NCI-H1694 (cell line): ENCODE results near the gene SPSB3.

ENCODE experiments used
- DNase-seq: peaks from one replicate; lab custom pipeline; 2025; lab: John Stamatoyannopoulos, UW

SPSB3 gene

GRCh38 chr16:1788708-1789100 lies 6.3 kb upstream of the SPSB3 start:
- no peak for DNase-seq

GRCh38 chr16:1788095-1788707 lies 5.8 kb upstream of the SPSB3 start:
- no peak for DNase-seq

GRCh38 chr16:1787322-1788094 lies 5.1 kb upstream of the SPSB3 start:
- DNase-seq: no peak

GRCh38 chr16:1787056-1787321 lies 4.6 kb upstream of the SPSB3 start:
- no peak for DNase-seq

- DNase-seq: no peak
Observed at GRCh38 chr16:1786242-1787055, 4.1 kb upstream of the SPSB3 start.

- no peak for DNase-seq
Observed at GRCh38 chr16:1785846-1786170, 3.4 kb upstream of the SPSB3 start.

GRCh38 chr16:1784977-1785845 lies 2.8 kb upstream of the SPSB3 start:
- no peak for DNase-seq

- no peak for DNase-seq
Observed at GRCh38 chr16:1781758-1782407, 488 bp downstream of the SPSB3 start.

GRCh38 chr16:1781254-1781653 lies 1.1 kb downstream of the SPSB3 start:
- DNase-seq: no peak

- no peak for DNase-seq
Observed at GRCh38 chr16:1780677-1781072, 1.7 kb downstream of the SPSB3 start.

- no peak for DNase-seq
Observed at GRCh38 chr16:1779741-1780676, 2.4 kb downstream of the SPSB3 start.

GRCh38 chr16:1779234-1779701 lies 3.1 kb downstream of the SPSB3 start:
- no peak for DNase-seq

- no peak for DNase-seq
Observed at GRCh38 chr16:1778200-1779179, 3.9 kb downstream of the SPSB3 start.

GRCh38 chr16:1777375-1778199 lies 4.8 kb downstream of the SPSB3 start:
- no peak for DNase-seq

GRCh38 chr16:1776991-1777374 lies 5.4 kb downstream of the SPSB3 start:
- DNase-seq: no peak

GRCh38 chr16:1776672-1776955 lies 5.8 kb downstream of the SPSB3 start:
- no peak for DNase-seq

- DNase-seq: no peak
Observed at GRCh38 chr16:1775846-1776671, 6.3 kb downstream of the SPSB3 start.
